Pancreas (tissue), 10 donors: ENCODE data around the gene B4GALT6. TPM values are rescaled to one million over a fixed set of nuclear protein-coding genes. Genes with fewer than 3 reads are reported as not detected.
A peak's percentile ranks its signal among the peaks of the same experiment; 100 is the strongest.

Source experiments
- ATAC-seq, 4 donors: fragments of 200-7000 bp; cut with Tn5 transposase; one replicate each; pipeline versions ENCODE4 v1.8.0 to v1.9.1; 2020; ENCODE audit warnings: mild to moderate bottlenecking in 4 of 4, moderate library complexity in 4 of 4
- DNase-seq, 6 donors: peaks; one replicate each; pipeline ENCODE4 v3.0.0-alpha.2; 2020
- FAIRE-seq: peaks from 2 replicates; lab custom pipeline; 2012; peaks lifted over from hg19 to GRCh38; lab: Jason Lieb, UNC
- H3K27ac ChIP-seq, 4 donors: fragments of 200-600 bp; sonication (generic); 1 replicate in 3 of 4; 2 replicates in 1 of 4; pipeline versions ENCODE4 v1.5.0 to v1.8.0; 2020
- H3K27me3 ChIP-seq, 4 donors: fragments of 200-600 bp; one replicate each; pipeline ENCODE4 v1.8.0; 2021
- H3K36me3 ChIP-seq, 3 donors: fragments of 200-600 bp; sonication (generic) in 1 of 3; one replicate each; pipeline versions ENCODE4 v1.5.0 to v1.8.0; 2020 to 2021
- H3K4me1 ChIP-seq, 3 donors: fragments of 200-600 bp; one replicate each; pipeline ENCODE4 v1.8.0; 2021
- H3K4me3 ChIP-seq, 4 donors: fragments of 200-600 bp; sonication (generic) in 2 of 4; one replicate each; pipeline versions ENCODE4 v1.5.0 to v1.8.0; 2020 to 2021
- H3K9me3 ChIP-seq, 4 donors: fragments of 200-600 bp; one replicate each; pipeline ENCODE4 v1.8.0; 2021
- CTCF ChIP-seq, 4 donors: fragments of 200-600 bp; sonication (generic) in 3 of 4; IDR thresholded peaks; one replicate each; pipeline versions ENCODE4 v1.5.0 to v1.8.0; 2021; ENCODE audit warnings: antibody characterized with exemption in 4 of 4
- WGBS, 2 donors: extraction: QIAGEN DNeasy Blood & Tissue Kit; methylation state at CpG; one replicate each; pipeline ENCODE4 v1.1.7; 2013; 5-methylcytosine and 5-hydroxymethylcytosine counted together
- intact Hi-C, 3 donors: fragments of 100-400 bp; cut with DNase I; formaldehyde crosslinking; loops; one replicate each; pipeline versions ENCODE4 v1.11.1 to v1.14.2; 2022
- polyA plus RNA-seq, 2 donors: library from polyadenylated mRNA; stranded (reverse); fragments of 200-250 nt; gene quantifications; one replicate each; pipeline ENCODE4 v1.2.3, GENCODE V29; 2013
- total RNA-seq, 6 donors: library from RNA; stranded (reverse); fragmentation: NEBNext Ultra II Directional in 4 of 6; extraction: Animal tissue kit (Norgen Biotek cat#: 25700) in 4 of 6; gene quantifications; one replicate each; pipeline versions ENCODE4 v1.2.1 to v1.2.4, GENCODE V29; 2021 to 2023
- donor health status: healthy with polysubstance abuse.
- donor health status: DM: no; HTN: no; CAD: no; lungs with moderate emphysema.
- donor health status: DM: no; HTN: no; CAD: no.
- donor health status: control.
- donor health status: control.
- donor health status: Bipolar disorder and iron deficiency.
- donor health status: DM: yes; HTN: yes; CAD: no.
- donor health status: DM: no; HTN: no; CAD: no.
- donor health status: DM: no; HTN: no; CAD: no.
- donor health status: DM: yes; HTN: yes; CAD: no.

Gene B4GALT6
- total and polyA plus RNA-seq, 8 donors: 0.79 to 4.6 (median 2.8) TPM

DNA sequence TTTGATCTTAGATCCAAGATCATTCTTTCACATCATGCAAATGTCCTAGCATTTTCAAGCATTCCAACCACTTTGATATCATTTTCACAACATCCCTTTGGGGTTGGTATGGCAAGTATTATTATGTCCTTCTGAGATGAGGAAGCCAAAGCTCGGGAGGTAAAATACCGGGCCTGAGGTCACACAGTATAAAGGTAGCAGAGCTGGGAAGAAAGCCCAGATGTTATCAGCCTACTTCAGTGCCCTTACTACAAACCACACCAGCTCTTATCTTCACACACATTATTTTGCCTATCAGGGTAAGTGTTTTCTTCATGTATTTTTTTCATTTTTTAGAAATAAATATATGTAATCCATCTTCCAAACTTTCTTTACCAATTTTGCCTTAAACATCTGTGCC is 4.2 kb upstream of the B4GALT6 start:
- ATAC-seq: no peak
- no peak for DNase-seq
- no peaks in the 10 kb centered on the region for H3K4me1 ChIP-seq
- WGBS, 2 donors: 14 to 37% methylated on average over 2 of the region's 2 CpGs
- no peaks in the 10 kb centered on the region for H3K9me3 ChIP-seq
- no peak for FAIRE-seq
- no peaks in the 10 kb centered on the region for H3K36me3 ChIP-seq
- H3K27me3 ChIP-seq: no peaks in the 10 kb centered on the region
- intact Hi-C loops: no loop called here
- H3K27ac ChIP-seq: no peak overlapping the region
- no peak for TF ChIP-seq CTCF (IDR thresholded peaks at IDR 0.05)
- H3K4me3 ChIP-seq: no peak overlapping the region

- FAIRE-seq (peak; percentile 23), DNase-seq (no peak), ATAC-seq (no peak)
- 80 to 82% methylated on average over 6 of the region's 6 CpGs for WGBS, 2 donors
- H3K36me3 ChIP-seq: no peaks in the 10 kb centered on the region
- no peak for TF ChIP-seq CTCF (IDR thresholded peaks at IDR 0.05)
- no peak overlapping the region for H3K27ac ChIP-seq
- no peaks in the 10 kb centered on the region for H3K27me3 ChIP-seq
- H3K4me1 ChIP-seq: peaks cover 0 to 3% (median 0%) of the 10 kb centered on the region in 3 donors
- no peak overlapping the region for H3K4me3 ChIP-seq
- no peaks in the 10 kb centered on the region for H3K9me3 ChIP-seq
- intact Hi-C loops: no loop called here
Measured at GRCh38 chr18:31686986-31687928, 2.9 kb upstream of the B4GALT6 start.

DNA sequence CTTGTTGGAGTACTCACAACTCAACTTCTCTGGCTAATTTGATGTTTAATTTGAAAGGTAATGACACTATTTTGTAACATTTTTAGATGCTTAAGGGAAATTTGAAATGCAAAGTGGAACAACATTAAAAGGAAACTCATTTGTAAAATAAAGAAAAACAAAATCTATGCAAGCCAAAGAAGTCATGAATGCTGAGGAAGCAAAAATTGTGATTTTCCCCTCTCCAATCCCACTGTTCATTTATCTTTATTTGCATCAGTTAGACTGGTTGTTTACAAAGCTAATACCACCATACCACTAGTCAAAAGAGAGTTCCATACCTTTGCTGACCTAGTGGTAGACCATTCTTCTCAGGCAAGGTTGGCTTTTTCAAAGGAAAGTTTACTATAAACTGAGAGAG is 2.2 kb upstream of the B4GALT6 start:
- intact Hi-C loops: no loop called here
- Histone ChIP-seq H3K4me3 (no peak overlapping the region), H3K27ac (no peak overlapping the region), H3K36me3 (no peaks in the 10 kb centered on the region), H3K9me3 (no peaks in the 10 kb centered on the region), H3K27me3 (no peaks in the 10 kb centered on the region), H3K4me1 (peaks cover 0 to 3% (median 0%) of the 10 kb centered on the region in 3 donors)
- no peak for FAIRE-seq
- no peak for TF ChIP-seq CTCF (IDR thresholded peaks at IDR 0.05)
- DNase-seq: no peak
- ATAC-seq: no peak

- ATAC-seq (peak; percentile 89 to 94 (median 92)), FAIRE-seq (no peak), DNase-seq (peak; percentile 69 to 88 (median 73))
- no peaks in the 10 kb centered on the region for H3K9me3 ChIP-seq
- 1 to 2% methylated on average over 77 to 115 of the region's 115 CpGs for WGBS, 2 donors
- peak overlapping the region; percentile 38 to 65 (median 52) for H3K4me3 ChIP-seq
- intact Hi-C loops: no loop called here
- peaks cover 0 to 3% (median 0%) of the 10 kb centered on the region in 3 donors for H3K4me1 ChIP-seq
- no peaks in the 10 kb centered on the region for H3K36me3 ChIP-seq
- peak overlapping the region; percentile 56 to 87 (median 78) for H3K27ac ChIP-seq
- H3K27me3 ChIP-seq: no peaks in the 10 kb centered on the region
- peak in 3 of 4 donors; percentile 18 to 33 (median 22) for TF ChIP-seq CTCF (IDR thresholded peaks at IDR 0.05)
Measured at GRCh38 chr18:31685097-31686082, 1.0 kb upstream of the B4GALT6 start.
